CD4-positive, alpha-beta T cell treated with Interleukin-15 for 4 hours (primary cell): ENCODE measurements around the gene HOPX.
"Not testable (repeated sequence)": the region's sequence is repeated elsewhere in the genome, so short reads cannot be mapped to it uniquely, and the experiment has no call there.

Experiments used
- DNase-seq: peaks from one replicate; pipeline ENCODE4 v3.0.0-alpha.2; 2020; ENCODE audit warnings: low spot score

Gene HOPX

GRCh38 chr4:56681158-56681852 lies at the start of gene HOPX:
HOPX (minus strand) TSS chr4:56681296; CDS start chr4:56657816, 23,480 bp downstream.
- no peak for DNase-seq

GRCh38 chr4:56730097-56730496 lies 49.0 kb upstream of the HOPX start:
- no peak for DNase-seq

GRCh38 chr4:56728512-56728911 lies 47.4 kb upstream of the HOPX start:
- no peak for DNase-seq

GRCh38 chr4:56727150-56727549 lies 46.1 kb upstream of the HOPX start:
- no peak for DNase-seq

GRCh38 chr4:56726593-56726992 lies 45.5 kb upstream of the HOPX start:
- not testable (repeated sequence) for DNase-seq

GRCh38 chr4:56723659-56724230 lies 42.6 kb upstream of the HOPX start:
- no peak for DNase-seq

GRCh38 chr4:56723201-56723605 lies 42.1 kb upstream of the HOPX start:
- no peak for DNase-seq

GRCh38 chr4:56708146-56708545 lies 27.1 kb upstream of the HOPX start:
- DNase-seq: no peak

- no peak for DNase-seq
Observed at GRCh38 chr4:56705966-56706365, 24.9 kb upstream of the HOPX start.

- no peak for DNase-seq
Observed at GRCh38 chr4:56705334-56705733, 24.2 kb upstream of the HOPX start.

GRCh38 chr4:56704089-56704871 lies 23.2 kb upstream of the HOPX start:
- DNase-seq: no peak

GRCh38 chr4:56703378-56703777 lies 22.3 kb upstream of the HOPX start:
- DNase-seq: no peak

- no peak for DNase-seq
Observed at GRCh38 chr4:56701644-56702043, 20.5 kb upstream of the HOPX start.

GRCh38 chr4:56701161-56701480 lies 20.0 kb upstream of the HOPX start:
- DNase-seq: no peak

- no peak for DNase-seq
Observed at GRCh38 chr4:56699537-56700105, 18.5 kb upstream of the HOPX start.

GRCh38 chr4:56698329-56698728 lies 17.2 kb upstream of the HOPX start:
- no peak for DNase-seq

- DNase-seq: no peak
Observed at GRCh38 chr4:56696056-56696455, 15.0 kb upstream of the HOPX start.

GRCh38 chr4:56693476-56693875 lies 12.4 kb upstream of the HOPX start:
- not testable (repeated sequence) for DNase-seq

- no peak for DNase-seq
Observed at GRCh38 chr4:56692576-56692975, 11.5 kb upstream of the HOPX start.

- no peak for DNase-seq
Observed at GRCh38 chr4:56691425-56691824, 10.3 kb upstream of the HOPX start.

- no peak for DNase-seq
Observed at GRCh38 chr4:56690393-56690792, 9.3 kb upstream of the HOPX start.

- no peak for DNase-seq
Observed at GRCh38 chr4:56689201-56689969, 8.3 kb upstream of the HOPX start.
